Naive thymus-derived CD8-positive, alpha-beta T cell (primary cell): ENCODE results near the gene CYB561. TPM values are rescaled to one million over a fixed set of nuclear protein-coding genes. Genes with fewer than 3 reads are reported as not detected.

Source experiments
- ATAC-seq, 2 donors: fragments of 150-1000 bp; cut with Tn5 transposase in 1 of 2; sonication (Bioruptor Pico), chemical (Tn5 transposase) in 1 of 2; 1 replicate in 1 of 2; 2 replicates in 1 of 2; pipeline ENCODE4 v1.10.0; 2021; ENCODE audit warnings: mild to moderate bottlenecking in 2 of 2, moderate library complexity in 2 of 2
- POLR2A ChIA-PET: fragments of 350-600 bp; sonication (Branson Sonifier 250); formaldehyde crosslinking; loops from one replicate; lab custom pipeline; 2021; ENCODE audit warnings: antibody characterized with exemption; lab: Charles Lee
- DNase-seq, 10 donors: peaks; one replicate each; pipeline versions ENCODE4 v3.0.0 to v3.0.0-alpha.2; 2020 to 2022
- H3K27ac Mint-ChIP-seq, 10 donors: one replicate each; pipeline ENCODE4 v1.8.0; 2020 to 2022; ENCODE audit warnings: mild to moderate bottlenecking in 10 of 10, mixed read lengths in 10 of 10, moderate library complexity in 4 of 10, inconsistent platforms in 1 of 10
- H3K27me3 Mint-ChIP-seq, 5 donors: one replicate each; pipeline ENCODE4 v1.8.0; 2021 to 2022; ENCODE audit warnings: mixed read lengths in 5 of 5
- H3K36me3 Mint-ChIP-seq, 3 donors: one replicate each; pipeline ENCODE4 v1.8.0; 2020 to 2022; ENCODE audit warnings: mixed read lengths in 3 of 3, mild to moderate bottlenecking in 2 of 3, inconsistent platforms in 1 of 3
- H3K4me1 Mint-ChIP-seq, 4 donors: one replicate each; pipeline ENCODE4 v1.8.0; 2021 to 2022; ENCODE audit warnings: mixed read lengths in 4 of 4
- H3K4me3 Mint-ChIP-seq, 10 donors: one replicate each; pipeline ENCODE4 v1.8.0; 2020 to 2022; ENCODE audit warnings: mild to moderate bottlenecking in 10 of 10, mixed read lengths in 10 of 10, moderate library complexity in 6 of 10, inconsistent platforms in 1 of 10
- H3K9me3 Mint-ChIP-seq, 9 donors: one replicate each; pipeline ENCODE4 v1.8.0; 2020 to 2022; ENCODE audit warnings: mixed read lengths in 9 of 9, mild to moderate bottlenecking in 3 of 9, inconsistent platforms in 1 of 9, moderate library complexity in 1 of 9
- polyA plus RNA-seq, 3 donors: library from polyadenylated mRNA; unstranded; fragments of 300-500 nt; fragmentation: Illumina TruSeq; gene quantifications; one replicate each; pipeline ENCODE4 v1.2.3, GENCODE V29; 2021
- total RNA-seq, 8 experiments: library from RNA in 2 of 8; stranded (reverse) in 2 of 8; gene quantifications; one replicate each; pipeline ENCODE4 v1.2.3 and lab custom pipeline; 2021 to 2026

Gene CYB561
- total and polyA plus RNA-seq, 5 experiments from 2014 or later = 1.2 to 10.3 (median 6.0) TPM

- Mint-ChIP-seq H3K27ac (no peak overlapping the region), H3K36me3 (peaks cover 0 to 31% (median 11%) of the 10 kb centered on the region in 3 donors), H3K27me3 (no peaks in the 10 kb centered on the region), H3K4me3 (no peak overlapping the region), H3K9me3 (no peaks in the 10 kb centered on the region), H3K4me1 (peaks cover 0 to 5% (median 2%) of the 10 kb centered on the region in 4 donors)
- POLR2A ChIA-PET = no interaction called here
- DNase-seq (no peak), ATAC-seq (no peak)
These were observed 31.9 kb downstream of the CYB561 start for GRCh38 chr17:63414222-63414621.

DNA sequence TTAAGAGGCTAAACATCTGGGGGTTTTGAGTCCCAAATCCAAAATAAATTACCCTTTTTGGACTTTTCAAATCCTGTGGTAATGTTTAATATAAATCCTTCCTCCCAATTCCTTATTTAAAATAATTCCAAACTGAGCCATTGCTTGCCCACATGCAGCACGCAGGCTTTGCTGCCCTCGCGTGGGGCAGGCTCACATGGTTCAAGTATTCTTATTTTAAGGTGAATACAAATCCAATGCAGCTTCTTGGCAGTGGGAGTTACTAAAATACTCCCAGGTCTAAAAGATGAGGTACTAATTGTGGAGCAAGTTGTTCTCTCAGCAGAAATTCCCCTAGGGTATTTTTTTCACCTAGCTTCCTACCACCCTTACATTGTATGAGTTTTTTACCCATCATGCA, 33.0 kb downstream of the CYB561 start:
- Mint-ChIP-seq H3K27me3 (no peaks in the 10 kb centered on the region), H3K9me3 (no peaks in the 10 kb centered on the region), H3K4me1 (peaks cover 0 to 2% (median under 1%) of the 10 kb centered on the region in 4 donors), H3K36me3 (peaks cover 0 to 35% (median 11%) of the 10 kb centered on the region in 3 donors), H3K4me3 (no peak overlapping the region), H3K27ac (no peak overlapping the region)
- POLR2A ChIA-PET = no interaction called here
- DNase-seq = no peak
- ATAC-seq = no peak

DNA sequence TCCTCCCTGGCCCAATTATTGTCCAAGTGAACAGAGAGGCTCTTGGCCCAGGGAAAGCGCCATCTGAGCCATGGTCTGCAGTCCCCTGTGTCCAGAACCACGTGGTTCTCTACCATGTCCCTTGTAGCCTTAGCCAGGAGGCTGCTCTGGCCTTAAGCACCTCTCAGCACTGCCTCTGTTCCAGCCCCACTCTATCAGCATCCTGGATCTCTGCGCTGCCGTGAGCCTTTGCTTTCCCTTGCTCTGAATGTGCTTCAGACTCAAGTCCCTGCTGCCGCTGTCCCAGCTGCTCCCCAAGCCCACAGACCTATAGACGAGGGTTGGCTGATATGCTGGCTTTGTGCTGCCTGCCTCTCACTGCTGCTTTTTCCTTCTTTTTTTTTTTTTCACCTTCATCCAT, 33.9 kb downstream of the CYB561 start:
- POLR2A ChIA-PET = no interaction called here
- Mint-ChIP-seq H3K9me3 (no peaks in the 10 kb centered on the region), H3K4me3 (no peak overlapping the region), H3K36me3 (peaks cover 0 to 38% (median 11%) of the 10 kb centered on the region in 3 donors), H3K27me3 (no peaks in the 10 kb centered on the region), H3K27ac (no peak overlapping the region), H3K4me1 (peaks cover 0 to 2% (median under 1%) of the 10 kb centered on the region in 4 donors)
- no peak for DNase-seq
- ATAC-seq = no peak

DNA sequence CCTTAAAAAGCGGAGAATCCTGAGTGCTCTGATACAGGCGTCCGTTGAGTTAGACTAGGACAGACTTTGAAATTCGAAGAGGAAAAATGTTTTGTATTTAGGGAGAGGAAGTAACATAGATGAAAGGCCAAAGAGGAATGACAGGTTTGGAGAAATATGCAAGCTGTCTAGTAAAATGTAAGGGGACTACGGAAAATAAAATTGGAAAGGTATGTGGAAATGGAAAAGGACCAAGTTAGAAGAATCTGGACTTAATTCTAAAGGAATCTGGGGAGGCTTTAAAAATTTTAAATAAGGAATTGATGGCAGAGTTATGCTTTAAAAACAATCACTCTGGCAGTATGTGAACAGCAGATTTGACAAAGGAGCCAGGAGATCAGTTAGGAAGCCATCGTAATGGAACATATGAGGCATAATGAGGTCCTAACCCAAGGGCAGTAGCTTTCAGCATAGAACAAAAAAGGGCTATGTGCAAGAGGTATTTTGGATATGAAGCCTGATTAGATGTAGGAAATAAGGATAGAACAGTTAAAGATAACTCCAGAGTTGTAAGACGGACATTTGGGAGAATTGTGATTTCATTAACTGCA, 38.3 kb downstream of the CYB561 start:
- POLR2A ChIA-PET = no interaction called here
- no peak overlapping the region for H3K27ac Mint-ChIP-seq
- no peaks in the 10 kb centered on the region for H3K9me3 Mint-ChIP-seq
- H3K4me3 Mint-ChIP-seq = no peak overlapping the region
- H3K27me3 Mint-ChIP-seq = no peaks in the 10 kb centered on the region
- no peak for DNase-seq
- H3K4me1 Mint-ChIP-seq = peaks cover 2 to 5% (median 3%) of the 10 kb centered on the region in 4 donors
- H3K36me3 Mint-ChIP-seq = peaks cover 0 to 19% (median 12%) of the 10 kb centered on the region in 3 donors
- ATAC-seq = no peak

- peaks cover 0 to 21% (median 6%) of the 10 kb centered on the region in 3 donors for H3K36me3 Mint-ChIP-seq
- H3K27ac Mint-ChIP-seq = no peak overlapping the region
- H3K4me1 Mint-ChIP-seq = peaks cover 2 to 5% (median 3%) of the 10 kb centered on the region in 4 donors
- H3K27me3 Mint-ChIP-seq = no peaks in the 10 kb centered on the region
- peak; percentile 85 to 89 for ATAC-seq
- DNase-seq = peak; percentile 21 to 84 (median 62)
- POLR2A ChIA-PET = interaction anchor here (1.2 kb wide), 1 partner anchor 19 kb away, joined by 3 read pairs; no protein-coding TSS in a partner anchor
- no peak overlapping the region for H3K4me3 Mint-ChIP-seq
- H3K9me3 Mint-ChIP-seq = no peaks in the 10 kb centered on the region
These were observed 39.3 kb downstream of the CYB561 start for GRCh38 chr17:63406689-63407330.

DNA sequence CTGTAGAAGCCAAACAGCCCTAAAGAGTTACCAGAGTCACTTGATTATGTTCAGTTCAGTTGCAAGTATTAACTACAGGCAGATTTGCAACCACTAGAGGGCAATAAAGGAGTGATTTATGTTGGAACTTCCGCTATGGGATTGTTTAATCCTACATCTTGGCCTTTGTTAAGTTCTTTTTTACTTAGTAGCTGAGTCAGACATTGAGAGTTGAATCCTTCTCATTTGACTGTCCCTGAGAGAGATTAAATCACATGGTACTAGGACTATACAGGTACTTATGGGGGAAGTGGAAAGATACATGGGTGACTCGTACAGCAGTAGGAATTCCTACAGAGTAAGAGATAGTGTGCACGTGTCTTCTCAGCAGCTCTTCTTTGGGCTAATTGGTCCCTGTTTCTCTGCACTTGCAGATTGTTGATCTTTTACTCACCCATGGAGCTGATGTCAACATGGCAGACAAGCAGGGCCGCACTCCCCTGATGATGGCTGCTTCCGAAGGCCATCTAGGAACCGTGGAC, 40.3 kb downstream of the CYB561 start:
- no peaks in the 10 kb centered on the region for H3K9me3 Mint-ChIP-seq
- POLR2A ChIA-PET = interaction anchor here (1.2 kb wide), 1 partner anchor 20 kb away, joined by 3 read pairs; no protein-coding TSS in a partner anchor
- no peaks in the 10 kb centered on the region for H3K27me3 Mint-ChIP-seq
- peaks cover 0 to 19% (median 1%) of the 10 kb centered on the region in 3 donors for H3K36me3 Mint-ChIP-seq
- H3K27ac Mint-ChIP-seq = no peak overlapping the region
- peaks cover under 1 to 5% (median 3%) of the 10 kb centered on the region in 4 donors for H3K4me1 Mint-ChIP-seq
- H3K4me3 Mint-ChIP-seq = no peak overlapping the region
- ATAC-seq (no peak), DNase-seq (peak in 3 of 10 donors; percentile 23 to 36 (median 30))

- POLR2A ChIA-PET = no interaction called here
- Mint-ChIP-seq H3K4me3 (no peak overlapping the region), H3K4me1 (peaks cover 0 to 5% (median 3%) of the 10 kb centered on the region in 4 donors), H3K36me3 (peaks cover 0 to 20% (median 1%) of the 10 kb centered on the region in 3 donors), H3K9me3 (no peaks in the 10 kb centered on the region), H3K27ac (no peak overlapping the region), H3K27me3 (no peaks in the 10 kb centered on the region)
- DNase-seq (no peak), ATAC-seq (no peak)
These were observed 41.1 kb downstream of the CYB561 start for GRCh38 chr17:63405020-63405419.

- Mint-ChIP-seq H3K4me1 (peaks cover 0 to 13% (median 4%) of the 10 kb centered on the region in 4 donors), H3K36me3 (peaks cover 0 to 30% (median 1%) of the 10 kb centered on the region in 3 donors), H3K27me3 (no peaks in the 10 kb centered on the region), H3K27ac (no peak overlapping the region), H3K9me3 (no peaks in the 10 kb centered on the region), H3K4me3 (no peak overlapping the region)
- POLR2A ChIA-PET = no interaction called here
- no peak for ATAC-seq
- DNase-seq = no peak
These were observed 43.5 kb downstream of the CYB561 start for GRCh38 chr17:63402431-63403212.

DNA sequence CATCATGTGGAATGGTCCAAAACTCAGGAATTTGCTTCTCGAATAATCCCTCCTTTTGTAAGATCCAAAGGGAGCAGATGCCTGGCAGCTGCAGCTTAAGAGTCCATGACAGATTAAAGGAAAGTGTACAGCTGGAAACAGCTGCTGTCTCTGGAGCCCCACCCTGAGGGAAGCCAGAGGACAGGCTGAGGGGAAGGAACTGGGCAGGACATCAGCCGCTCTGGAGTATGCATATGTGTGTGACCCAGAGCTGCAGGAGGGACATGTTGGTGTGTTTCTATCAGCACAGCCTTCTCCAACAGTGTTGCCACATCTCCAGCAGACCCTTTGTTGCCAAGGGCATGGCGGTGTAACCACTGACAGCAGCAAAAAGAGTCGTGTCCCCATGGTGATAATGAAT, 46.2 kb downstream of the CYB561 start:
- Mint-ChIP-seq H3K9me3 (no peaks in the 10 kb centered on the region), H3K4me1 (peaks cover 0 to 11% (median 0%) of the 10 kb centered on the region in 4 donors), H3K4me3 (no peak overlapping the region), H3K27ac (no peak overlapping the region), H3K27me3 (no peaks in the 10 kb centered on the region), H3K36me3 (peaks cover 0 to 43% (median 12%) of the 10 kb centered on the region in 3 donors)
- POLR2A ChIA-PET = no interaction called here
- no peak for DNase-seq
- ATAC-seq = no peak

GRCh38 chr17:63399316-63399715, 46.8 kb downstream of the CYB561 start:
- Mint-ChIP-seq H3K4me3 (no peak overlapping the region), H3K36me3 (peaks cover 0 to 48% (median 14%) of the 10 kb centered on the region in 3 donors), H3K9me3 (no peaks in the 10 kb centered on the region), H3K27ac (no peak overlapping the region), H3K4me1 (peaks cover 0 to 11% (median 0%) of the 10 kb centered on the region in 4 donors), H3K27me3 (no peaks in the 10 kb centered on the region)
- POLR2A ChIA-PET = no interaction called here
- ATAC-seq = no peak
- DNase-seq = no peak

- Mint-ChIP-seq H3K9me3 (no peaks in the 10 kb centered on the region), H3K27me3 (no peaks in the 10 kb centered on the region), H3K4me1 (peaks cover 0 to 11% (median 0%) of the 10 kb centered on the region in 4 donors), H3K27ac (no peak overlapping the region), H3K4me3 (no peak overlapping the region), H3K36me3 (peaks cover 0 to 53% (median 15%) of the 10 kb centered on the region in 3 donors)
- DNase-seq = no peak
- POLR2A ChIA-PET = no interaction called here
- no peak for ATAC-seq
These were observed 47.4 kb downstream of the CYB561 start for GRCh38 chr17:63398680-63399079.

DNA sequence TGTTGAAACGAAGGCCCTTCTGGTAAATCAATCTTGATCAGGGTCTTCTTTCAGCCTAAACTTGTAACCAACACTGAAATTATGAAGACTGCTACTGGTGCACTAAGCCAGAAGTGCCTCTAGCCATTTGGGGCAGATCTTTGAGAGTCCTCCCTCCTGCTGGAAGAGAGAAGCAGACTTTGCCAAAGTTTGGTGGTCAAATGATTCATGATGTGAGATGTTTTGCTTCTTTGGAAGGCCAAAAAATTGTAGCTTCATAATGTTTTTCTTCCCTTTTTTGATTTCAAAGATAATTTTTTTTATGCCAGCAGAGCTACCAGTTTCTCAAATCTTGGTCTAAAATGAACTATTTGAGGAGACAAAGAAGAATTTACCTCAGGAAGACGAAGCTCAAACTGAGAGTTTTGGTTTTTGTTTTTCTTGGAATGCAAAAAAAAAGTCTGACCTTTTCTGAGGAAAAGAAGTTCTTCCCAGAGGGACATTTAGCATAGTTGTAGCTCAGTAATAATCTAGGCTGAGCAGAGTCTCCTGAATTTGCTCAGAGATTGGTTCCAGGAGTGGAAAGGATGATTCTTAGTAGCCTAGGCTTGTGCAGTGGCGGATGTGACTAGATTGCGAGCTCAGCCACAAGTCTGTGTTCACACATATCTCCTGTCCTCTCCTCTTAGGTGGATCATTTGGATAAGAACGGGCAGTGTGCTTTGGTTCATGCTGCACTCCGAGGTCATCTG, 50.9 kb downstream of the CYB561 start:
- H3K36me3 Mint-ChIP-seq = peaks cover 0 to 54% (median 18%) of the 10 kb centered on the region in 3 donors
- DNase-seq (no peak), ATAC-seq (no peak)
- POLR2A ChIA-PET = no interaction called here
- no peaks in the 10 kb centered on the region for H3K9me3 Mint-ChIP-seq
- no peaks in the 10 kb centered on the region for H3K27me3 Mint-ChIP-seq
- H3K4me1 Mint-ChIP-seq = peaks cover 0 to 11% (median 0%) of the 10 kb centered on the region in 4 donors
- H3K27ac Mint-ChIP-seq = no peak overlapping the region
- H3K4me3 Mint-ChIP-seq = no peak overlapping the region
